B cell (primary cell): ENCODE data around the gene COBL.

ENCODE experiments used
- EZH2 ChIP-seq: IDR thresholded peaks from 2 replicates; pipeline ENCODE4 v1.6.1; 2012; ENCODE audit warnings: borderline replicate concordance, low read depth, mild to moderate bottlenecking, moderate library complexity, low read length; ENCODE audit not compliant: insufficient read depth, poor library complexity, severe bottlenecking
- TF ChIP-seq, protein P1 (sequence below): fragments of 200-600 bp; IDR thresholded peaks from one replicate; pipeline ENCODE4 v1.8.0; 2022; ENCODE audit warnings: antibody characterized with exemption, mild to moderate bottlenecking

DNA sequence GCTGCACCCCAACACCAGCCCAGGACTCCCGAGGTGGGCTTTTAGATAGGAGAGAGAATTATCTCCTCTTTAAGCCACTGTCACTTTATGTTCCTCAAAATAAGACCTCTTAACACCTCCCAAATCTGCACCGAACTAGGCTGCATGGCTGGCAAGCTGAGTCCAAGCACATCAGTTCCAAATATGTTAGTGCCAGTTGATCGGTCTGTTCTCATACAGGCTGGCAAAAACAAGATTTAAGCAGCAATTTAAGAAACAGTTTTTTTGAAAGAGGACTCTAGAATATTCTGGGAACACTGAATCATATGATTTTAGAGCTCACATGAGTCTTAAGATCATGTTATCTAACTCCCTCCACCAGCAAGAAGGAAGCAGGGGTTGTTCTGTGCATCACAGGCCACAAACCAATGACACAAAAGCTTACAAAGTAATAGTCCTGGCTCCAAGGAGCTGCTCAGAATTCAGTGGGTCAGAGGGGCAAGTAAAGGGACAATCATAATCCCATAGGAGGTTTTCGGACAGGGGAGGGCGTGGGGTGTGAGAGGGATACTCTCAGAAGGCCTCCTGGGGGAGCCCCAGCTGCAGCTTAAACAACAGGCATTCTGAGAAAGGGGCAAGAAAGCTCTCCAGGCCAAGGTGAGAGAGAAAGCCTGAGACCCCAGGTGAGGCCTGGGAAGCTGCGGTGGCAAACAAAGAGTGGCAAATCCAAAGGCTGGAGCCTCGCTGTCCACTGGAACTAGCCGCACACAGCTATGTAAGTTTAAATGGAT lies 7.1 kb downstream of the COBL start:
- TF ChIP-seq, protein P1, sequence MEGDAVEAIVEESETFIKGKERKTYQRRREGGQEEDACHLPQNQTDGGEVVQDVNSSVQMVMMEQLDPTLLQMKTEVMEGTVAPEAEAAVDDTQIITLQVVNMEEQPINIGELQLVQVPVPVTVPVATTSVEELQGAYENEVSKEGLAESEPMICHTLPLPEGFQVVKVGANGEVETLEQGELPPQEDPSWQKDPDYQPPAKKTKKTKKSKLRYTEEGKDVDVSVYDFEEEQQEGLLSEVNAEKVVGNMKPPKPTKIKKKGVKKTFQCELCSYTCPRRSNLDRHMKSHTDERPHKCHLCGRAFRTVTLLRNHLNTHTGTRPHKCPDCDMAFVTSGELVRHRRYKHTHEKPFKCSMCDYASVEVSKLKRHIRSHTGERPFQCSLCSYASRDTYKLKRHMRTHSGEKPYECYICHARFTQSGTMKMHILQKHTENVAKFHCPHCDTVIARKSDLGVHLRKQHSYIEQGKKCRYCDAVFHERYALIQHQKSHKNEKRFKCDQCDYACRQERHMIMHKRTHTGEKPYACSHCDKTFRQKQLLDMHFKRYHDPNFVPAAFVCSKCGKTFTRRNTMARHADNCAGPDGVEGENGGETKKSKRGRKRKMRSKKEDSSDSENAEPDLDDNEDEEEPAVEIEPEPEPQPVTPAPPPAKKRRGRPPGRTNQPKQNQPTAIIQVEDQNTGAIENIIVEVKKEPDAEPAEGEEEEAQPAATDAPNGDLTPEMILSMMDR: no peak
- no peak for TF ChIP-seq EZH2
